ENCODE data around the gene KCNK2. TPM values are rescaled to one million over a fixed set of nuclear protein-coding genes. Genes with fewer than 3 reads are reported as not detected.

The KCNK2 gene
- total and polyA plus RNA-seq, 7 experiments from 2014 or later, result not detected

DNA sequence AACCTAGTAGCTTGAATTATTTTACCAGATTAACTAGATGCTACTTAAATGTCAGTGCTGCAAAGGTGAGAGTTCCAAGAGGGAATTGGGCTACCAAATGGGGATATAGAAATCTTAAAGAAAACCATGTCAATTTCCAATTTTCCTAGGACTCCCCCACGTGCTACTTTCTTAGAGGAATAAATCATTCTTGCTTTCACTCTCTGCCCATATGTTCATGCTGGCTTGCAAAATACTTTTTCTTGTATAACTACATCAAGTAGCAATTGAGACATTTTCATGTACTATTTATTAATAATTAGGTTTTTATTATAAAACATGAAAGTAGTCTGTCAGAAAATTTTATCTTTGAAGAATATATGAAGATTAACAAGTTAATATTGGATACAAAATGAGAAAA, 11.8 kb downstream of the KCNK2 start:
- POLR2A ChIA-PET, result no interaction called here
- no peak overlapping the region for H3K27ac Mint-ChIP-seq
- H3K36me3 Mint-ChIP-seq, result no peaks in the 10 kb centered on the region
- H3K27ac ChIP-seq (ENCODE audit: low read depth, low read length), result no peak overlapping the region
- no peak for DNase-seq
- ATAC-seq, result no peak
- no peaks in the 10 kb centered on the region for H3K27me3 ChIP-seq (ENCODE audit: control insufficient read depth in 2 of 2, insufficient read depth in 2 of 2, low read length in 2 of 2)
- peaks cover 0 to 30% (median 24%) of the 10 kb centered on the region in 5 donors for H3K27me3 Mint-ChIP-seq
- peaks cover 0 to 1% (median 0%) of the 10 kb centered on the region in 11 donors for H3K9me3 Mint-ChIP-seq
- H3K9me3 ChIP-seq (ENCODE audit: control insufficient read depth in 2 of 3, low read length in 3 of 3), result no peaks in the 10 kb centered on the region
- no peaks in the 10 kb centered on the region for H3K4me1 ChIP-seq (ENCODE audit: control insufficient read depth in 2 of 2, insufficient read depth in 2 of 2, low read length in 2 of 2)
- no peak overlapping the region for H3K4me3 ChIP-seq (ENCODE audit: low read length)
- no peaks in the 10 kb centered on the region for H3K4me1 Mint-ChIP-seq
- CTCF ChIA-PET, result no interaction called here
- no peaks in the 10 kb centered on the region for H3K36me3 ChIP-seq (ENCODE audit: control insufficient read depth in 2 of 3, insufficient read depth in 3 of 3, low read length in 3 of 3)
- H3K4me3 Mint-ChIP-seq, result no peak overlapping the region
- intact Hi-C loops (cut with micrococcal nuclease), result no loop called here

DNA sequence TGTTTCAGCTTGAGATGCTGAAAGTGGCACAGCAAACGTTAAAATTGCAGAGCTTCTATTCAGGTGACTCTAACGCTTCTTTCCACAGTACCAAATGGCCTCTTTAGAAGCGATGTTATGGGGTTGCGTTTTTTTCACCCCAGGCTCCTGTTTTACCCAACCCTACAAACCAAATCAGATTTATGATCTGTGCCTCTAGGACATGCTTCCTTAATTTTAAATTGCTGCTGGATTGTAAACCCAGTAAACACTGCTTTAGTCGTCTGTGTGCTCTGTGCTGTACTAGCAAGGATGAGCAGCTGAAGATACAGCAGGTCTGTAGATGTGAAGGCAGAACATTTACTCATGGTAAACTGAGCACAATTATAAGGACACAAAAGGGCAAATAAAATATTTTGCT, 13.0 kb downstream of the KCNK2 start:
- H3K9me3 ChIP-seq (ENCODE audit: control insufficient read depth in 2 of 3, low read length in 3 of 3), result no peaks in the 10 kb centered on the region
- ChIA-PET CTCF (no interaction called here), POLR2A (no interaction called here)
- no peak overlapping the region for H3K4me3 Mint-ChIP-seq
- H3K9me3 Mint-ChIP-seq, result peaks cover 0 to 1% (median 0%) of the 10 kb centered on the region in 11 donors
- H3K27me3 Mint-ChIP-seq, result peaks cover 0 to 29% (median 23%) of the 10 kb centered on the region in 5 donors
- no peaks in the 10 kb centered on the region for H3K4me1 Mint-ChIP-seq
- intact Hi-C loops (cut with micrococcal nuclease), result no loop called here
- DNase-seq, result no peak
- no peaks in the 10 kb centered on the region for H3K36me3 Mint-ChIP-seq
- H3K4me1 ChIP-seq (ENCODE audit: control insufficient read depth in 2 of 2, insufficient read depth in 2 of 2, low read length in 2 of 2), result no peaks in the 10 kb centered on the region
- H3K4me3 ChIP-seq (ENCODE audit: low read length), result no peak overlapping the region
- no peak overlapping the region for H3K27ac ChIP-seq (ENCODE audit: low read depth, low read length)
- H3K27ac Mint-ChIP-seq, result no peak overlapping the region
- no peak for ATAC-seq
- H3K36me3 ChIP-seq (ENCODE audit: control insufficient read depth in 2 of 3, insufficient read depth in 3 of 3, low read length in 3 of 3), result no peaks in the 10 kb centered on the region
- no peaks in the 10 kb centered on the region for H3K27me3 ChIP-seq (ENCODE audit: control insufficient read depth in 2 of 2, insufficient read depth in 2 of 2, low read length in 2 of 2)

DNA sequence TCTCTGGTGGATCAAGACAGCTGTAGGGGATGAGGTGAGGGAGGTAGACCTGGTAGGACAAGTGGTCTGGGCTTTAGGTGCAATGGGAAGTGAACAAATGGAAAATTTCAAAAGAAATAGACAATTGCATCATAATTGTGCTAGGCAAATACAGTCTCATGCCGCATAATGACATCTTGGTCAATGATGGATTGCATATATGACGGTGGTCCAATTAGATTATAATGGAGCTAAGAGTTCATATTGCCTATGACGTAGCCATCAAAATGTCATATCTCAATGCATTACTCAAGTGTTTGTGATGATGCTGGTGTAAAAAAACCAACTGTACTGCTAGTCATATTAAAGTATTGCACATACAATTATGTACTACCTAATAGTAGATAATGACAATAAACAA, 19.0 kb downstream of the KCNK2 start:
- Mint-ChIP-seq H3K27ac (no peak overlapping the region), H3K27me3 (peaks cover 0 to 13% (median 11%) of the 10 kb centered on the region in 5 donors), H3K9me3 (no peaks in the 10 kb centered on the region), H3K4me3 (no peak overlapping the region), H3K4me1 (no peaks in the 10 kb centered on the region), H3K36me3 (no peaks in the 10 kb centered on the region)
- no peak for ATAC-seq
- intact Hi-C loops (cut with micrococcal nuclease), result no loop called here
- POLR2A ChIA-PET, result no interaction called here
- no peaks in the 10 kb centered on the region for H3K9me3 ChIP-seq (ENCODE audit: control insufficient read depth in 2 of 3, low read length in 3 of 3)
- H3K27me3 ChIP-seq (ENCODE audit: control insufficient read depth in 2 of 2, insufficient read depth in 2 of 2, low read length in 2 of 2), result no peaks in the 10 kb centered on the region
- DNase-seq, result no peak
- no peaks in the 10 kb centered on the region for H3K36me3 ChIP-seq (ENCODE audit: control insufficient read depth in 2 of 3, insufficient read depth in 3 of 3, low read length in 3 of 3)
- no peaks in the 10 kb centered on the region for H3K4me1 ChIP-seq (ENCODE audit: control insufficient read depth in 2 of 2, insufficient read depth in 2 of 2, low read length in 2 of 2)
- no peak overlapping the region for H3K4me3 ChIP-seq (ENCODE audit: low read length)
- CTCF ChIA-PET, result no interaction called here
- no peak overlapping the region for H3K27ac ChIP-seq (ENCODE audit: low read depth, low read length)

DNA sequence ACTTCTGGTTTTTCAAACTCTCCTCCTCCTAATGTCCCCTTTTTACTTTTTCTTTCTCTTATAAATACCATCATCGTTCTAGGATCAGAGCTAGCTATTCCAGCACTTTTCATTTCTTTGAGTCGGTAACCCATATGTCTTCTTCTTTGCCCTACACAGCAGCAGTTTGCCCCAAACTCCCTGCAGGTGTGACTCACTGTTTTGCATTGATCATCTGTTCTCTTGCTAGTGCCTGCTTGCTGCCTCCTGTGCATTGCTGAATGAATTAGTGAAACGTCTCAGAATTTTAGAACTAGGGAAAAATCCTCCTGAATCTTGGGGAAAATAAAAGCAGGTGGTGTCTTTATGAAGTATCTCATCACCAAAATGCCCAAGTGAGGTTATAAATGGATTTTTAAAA, 21.7 kb downstream of the KCNK2 start:
- ATAC-seq (no peak), DNase-seq (no peak)
- Histone ChIP-seq H3K27me3 (ENCODE audit: control insufficient read depth in 2 of 2, insufficient read depth in 2 of 2, low read length in 2 of 2) (no peaks in the 10 kb centered on the region), H3K4me3 (ENCODE audit: low read length) (no peak overlapping the region), H3K27ac (ENCODE audit: low read depth, low read length) (no peak overlapping the region), H3K36me3 (ENCODE audit: control insufficient read depth in 2 of 3, insufficient read depth in 3 of 3, low read length in 3 of 3) (no peaks in the 10 kb centered on the region), H3K4me1 (ENCODE audit: control insufficient read depth in 2 of 2, insufficient read depth in 2 of 2, low read length in 2 of 2) (no peaks in the 10 kb centered on the region), H3K9me3 (ENCODE audit: control insufficient read depth in 2 of 3, low read length in 3 of 3) (no peaks in the 10 kb centered on the region)
- intact Hi-C loops (cut with micrococcal nuclease), result no loop called here
- POLR2A ChIA-PET, result no interaction called here
- Mint-ChIP-seq H3K4me1 (no peaks in the 10 kb centered on the region), H3K9me3 (peaks cover 0 to 6% (median 0%) of the 10 kb centered on the region in 11 donors), H3K27ac (no peak overlapping the region), H3K27me3 (peaks cover 0 to 8% (median 6%) of the 10 kb centered on the region in 5 donors), H3K4me3 (no peak overlapping the region), H3K36me3 (no peaks in the 10 kb centered on the region)
- CTCF ChIA-PET, result no interaction called here

DNA sequence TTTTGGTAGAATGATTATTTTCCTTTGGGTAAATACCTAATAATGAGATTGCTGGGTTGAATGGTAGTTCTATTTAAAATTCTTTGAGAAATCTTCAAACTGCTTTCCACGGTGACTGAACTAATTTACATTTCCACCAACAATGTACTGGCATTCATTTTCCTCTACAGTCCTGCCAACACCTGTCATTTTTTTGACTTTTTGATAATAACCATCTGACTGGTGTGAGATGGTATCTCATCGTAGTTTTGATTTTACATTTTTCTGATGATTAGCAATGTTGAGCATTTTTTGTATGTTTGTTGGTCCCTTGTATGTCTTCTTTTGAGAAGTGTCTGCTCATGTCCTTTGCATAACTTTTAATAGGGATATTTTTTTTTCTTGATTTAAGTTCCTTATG, 23.5 kb downstream of the KCNK2 start:
- Histone ChIP-seq H3K4me1 (ENCODE audit: control insufficient read depth in 2 of 2, insufficient read depth in 2 of 2, low read length in 2 of 2) (no peaks in the 10 kb centered on the region), H3K27me3 (ENCODE audit: control insufficient read depth in 2 of 2, insufficient read depth in 2 of 2, low read length in 2 of 2) (no peaks in the 10 kb centered on the region), H3K9me3 (ENCODE audit: control insufficient read depth in 2 of 3, low read length in 3 of 3) (no peaks in the 10 kb centered on the region), H3K36me3 (ENCODE audit: control insufficient read depth in 2 of 3, insufficient read depth in 3 of 3, low read length in 3 of 3) (no peaks in the 10 kb centered on the region), H3K4me3 (ENCODE audit: low read length) (no peak overlapping the region), H3K27ac (ENCODE audit: low read depth, low read length) (no peak overlapping the region)
- peaks cover 0 to 9% (median 4%) of the 10 kb centered on the region in 5 donors for H3K27me3 Mint-ChIP-seq
- no peaks in the 10 kb centered on the region for H3K4me1 Mint-ChIP-seq
- H3K9me3 Mint-ChIP-seq, result peaks cover 0 to 6% (median 0%) of the 10 kb centered on the region in 11 donors
- intact Hi-C loops (cut with micrococcal nuclease), result no loop called here
- POLR2A ChIA-PET, result no interaction called here
- no peak for DNase-seq
- H3K4me3 Mint-ChIP-seq, result no peak overlapping the region
- no peak overlapping the region for H3K27ac Mint-ChIP-seq
- CTCF ChIA-PET, result no interaction called here
- ATAC-seq, result no peak
- no peaks in the 10 kb centered on the region for H3K36me3 Mint-ChIP-seq

DNA sequence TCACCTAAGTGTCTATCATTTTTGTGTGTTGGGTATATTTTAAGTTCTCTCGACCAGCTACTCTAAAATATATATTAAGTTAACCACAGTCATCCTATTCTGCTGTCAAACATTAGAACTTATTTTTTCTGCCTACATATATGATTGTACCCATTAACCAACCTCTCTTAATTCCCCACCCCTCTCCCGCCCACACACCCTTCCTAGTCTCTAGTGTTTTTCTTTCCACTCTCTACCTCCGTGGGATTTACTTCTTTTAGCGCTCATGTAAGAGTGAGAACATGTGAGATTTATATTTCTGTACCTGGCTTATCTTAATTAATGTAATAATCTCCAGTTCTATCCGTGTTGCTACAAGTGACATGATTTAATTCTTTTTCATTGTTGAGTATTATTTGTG, 26.6 kb downstream of the KCNK2 start:
- H3K27me3 ChIP-seq (ENCODE audit: control insufficient read depth in 2 of 2, insufficient read depth in 2 of 2, low read length in 2 of 2), result no peaks in the 10 kb centered on the region
- no peak for ATAC-seq
- DNase-seq, result no peak
- ChIA-PET CTCF (no interaction called here), POLR2A (no interaction called here)
- no peak overlapping the region for H3K4me3 ChIP-seq (ENCODE audit: low read length)
- H3K27ac ChIP-seq (ENCODE audit: low read depth, low read length), result no peak overlapping the region
- no peak overlapping the region for H3K27ac Mint-ChIP-seq
- peaks cover 0 to 6% (median 1%) of the 10 kb centered on the region in 11 donors for H3K9me3 Mint-ChIP-seq
- H3K4me1 Mint-ChIP-seq, result no peaks in the 10 kb centered on the region
- H3K4me1 ChIP-seq (ENCODE audit: control insufficient read depth in 2 of 2, insufficient read depth in 2 of 2, low read length in 2 of 2), result no peaks in the 10 kb centered on the region
- H3K4me3 Mint-ChIP-seq, result no peak overlapping the region
- peaks cover 0 to 9% (median 6%) of the 10 kb centered on the region in 5 donors for H3K27me3 Mint-ChIP-seq
- H3K36me3 Mint-ChIP-seq, result no peaks in the 10 kb centered on the region
- H3K9me3 ChIP-seq (ENCODE audit: control insufficient read depth in 2 of 3, low read length in 3 of 3), result no peaks in the 10 kb centered on the region
- intact Hi-C loops (cut with micrococcal nuclease), result no loop called here
- H3K36me3 ChIP-seq (ENCODE audit: control insufficient read depth in 2 of 3, insufficient read depth in 3 of 3, low read length in 3 of 3), result no peaks in the 10 kb centered on the region

DNA sequence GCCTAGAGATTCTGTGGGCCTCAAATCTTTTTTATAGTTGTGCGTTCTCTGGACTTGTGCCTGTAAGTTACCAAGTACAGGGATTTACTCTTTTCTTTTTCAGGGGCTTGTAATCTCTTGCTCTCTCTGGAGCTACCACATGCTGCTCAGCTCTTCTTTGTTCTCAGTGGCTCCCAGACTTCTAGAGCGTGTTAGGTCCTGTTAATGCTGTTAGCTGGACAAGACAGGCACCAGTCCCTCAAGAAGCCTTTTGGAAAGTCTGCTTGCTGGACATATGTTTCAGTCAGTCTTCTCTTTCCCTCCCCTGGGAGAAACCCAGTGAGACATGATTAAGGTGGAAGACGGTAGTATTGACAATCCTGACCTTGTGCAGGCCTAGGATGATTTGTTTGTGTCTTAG, 29.4 kb downstream of the KCNK2 start:
- H3K27ac Mint-ChIP-seq, result no peak overlapping the region
- no peak overlapping the region for H3K4me3 ChIP-seq (ENCODE audit: low read length)
- no peaks in the 10 kb centered on the region for H3K36me3 ChIP-seq (ENCODE audit: control insufficient read depth in 2 of 3, insufficient read depth in 3 of 3, low read length in 3 of 3)
- H3K27me3 Mint-ChIP-seq, result peaks cover 0 to 16% (median 6%) of the 10 kb centered on the region in 5 donors
- ATAC-seq (no peak), DNase-seq (no peak)
- H3K4me1 ChIP-seq (ENCODE audit: control insufficient read depth in 2 of 2, insufficient read depth in 2 of 2, low read length in 2 of 2), result no peaks in the 10 kb centered on the region
- intact Hi-C loops (cut with micrococcal nuclease), result no loop called here
- no peaks in the 10 kb centered on the region for H3K36me3 Mint-ChIP-seq
- H3K27me3 ChIP-seq (ENCODE audit: control insufficient read depth in 2 of 2, insufficient read depth in 2 of 2, low read length in 2 of 2), result no peaks in the 10 kb centered on the region
- no peak overlapping the region for H3K4me3 Mint-ChIP-seq
- peaks cover 0 to 6% (median 1%) of the 10 kb centered on the region in 11 donors for H3K9me3 Mint-ChIP-seq
- H3K27ac ChIP-seq (ENCODE audit: low read depth, low read length), result no peak overlapping the region
- no peaks in the 10 kb centered on the region for H3K9me3 ChIP-seq (ENCODE audit: control insufficient read depth in 2 of 3, low read length in 3 of 3)
- POLR2A ChIA-PET, result interaction anchor here (0.6 kb wide), 1 partner anchor 105 kb away, joined by 4 read pairs; no protein-coding TSS in a partner anchor
- CTCF ChIA-PET, result no interaction called here
- H3K4me1 Mint-ChIP-seq, result no peaks in the 10 kb centered on the region

Measured in naive thymus-derived CD4-positive, alpha-beta T cell (primary cell).